Prostate gland (tissue), 1 donor: ENCODE results near the gene NAALADL2.

Source experiments
- POLR2A ChIP-seq: fragments of 450-650 bp; IDR thresholded peaks from one replicate; pipeline ENCODE4 v1.6.1; 2016; ENCODE audit warnings: antibody characterized with exemption, mild to moderate bottlenecking
- POLR2AphosphoS5 ChIP-seq: sonication (generic); formaldehyde crosslinking; IDR thresholded peaks from one replicate; pipeline ENCODE4 v1.6.1; 2017; ENCODE audit warnings: antibody characterized with exemption

GRCh38 chr3:174862101-174862500 lies 3.0 kb downstream of the NAALADL2 start:
- TF ChIP-seq POLR2AphosphoS5 (peak; percentile 13), POLR2A (no peak)
